ENCODE measurements around the gene SLC25A41.

GRCh38 chr19:6402837-6403608 is 30.5 kb downstream of the SLC25A41 start:
- TF ChIP-seq CTCF (IDR thresholded peaks at IDR 0.05): no peak
- no peak for TF ChIP-seq POLR2A (IDR thresholded peaks at IDR 0.05)
